ENCODE results near the gene CFAP97D2.
"Not testable (repeated sequence)": the region's sequence is repeated elsewhere in the genome, so short reads cannot be mapped to it uniquely, and the experiment has no call there.

Gene CFAP97D2

GRCh38 chr13:114143806-114144605 lies 35.1 kb upstream of the CFAP97D2 start:
- peak; percentile 94 for DNase-seq

GRCh38 chr13:114144606-114145244 lies 34.3 kb upstream of the CFAP97D2 start:
- DNase-seq: no peak

GRCh38 chr13:114145256-114145655 lies 33.8 kb upstream of the CFAP97D2 start:
- no peak for DNase-seq

GRCh38 chr13:114145722-114146121 lies 33.3 kb upstream of the CFAP97D2 start:
- DNase-seq: no peak

DNA sequence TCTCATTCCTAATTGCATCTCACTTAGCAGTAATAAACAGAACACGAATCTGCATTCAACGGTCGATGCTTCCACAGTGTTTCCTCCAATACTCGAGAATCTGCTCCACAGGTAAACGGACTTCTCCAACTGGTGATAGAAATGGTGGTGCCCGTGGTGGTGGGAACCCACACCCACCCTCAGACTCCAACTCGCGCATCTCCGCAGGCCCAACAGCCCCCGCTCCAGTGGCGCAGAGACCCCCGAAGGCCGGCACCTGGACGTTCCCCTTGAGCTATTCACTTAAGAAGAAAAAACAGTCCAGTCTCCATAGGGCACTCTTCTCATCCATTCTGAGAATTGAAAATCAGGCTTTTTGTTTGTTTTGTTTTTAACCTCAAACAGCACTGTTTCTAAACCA lies 32.9 kb upstream of the CFAP97D2 start:
- DNase-seq: no peak

GRCh38 chr13:114146629-114147028 lies 32.4 kb upstream of the CFAP97D2 start:
- peak; percentile 77 for DNase-seq

DNA sequence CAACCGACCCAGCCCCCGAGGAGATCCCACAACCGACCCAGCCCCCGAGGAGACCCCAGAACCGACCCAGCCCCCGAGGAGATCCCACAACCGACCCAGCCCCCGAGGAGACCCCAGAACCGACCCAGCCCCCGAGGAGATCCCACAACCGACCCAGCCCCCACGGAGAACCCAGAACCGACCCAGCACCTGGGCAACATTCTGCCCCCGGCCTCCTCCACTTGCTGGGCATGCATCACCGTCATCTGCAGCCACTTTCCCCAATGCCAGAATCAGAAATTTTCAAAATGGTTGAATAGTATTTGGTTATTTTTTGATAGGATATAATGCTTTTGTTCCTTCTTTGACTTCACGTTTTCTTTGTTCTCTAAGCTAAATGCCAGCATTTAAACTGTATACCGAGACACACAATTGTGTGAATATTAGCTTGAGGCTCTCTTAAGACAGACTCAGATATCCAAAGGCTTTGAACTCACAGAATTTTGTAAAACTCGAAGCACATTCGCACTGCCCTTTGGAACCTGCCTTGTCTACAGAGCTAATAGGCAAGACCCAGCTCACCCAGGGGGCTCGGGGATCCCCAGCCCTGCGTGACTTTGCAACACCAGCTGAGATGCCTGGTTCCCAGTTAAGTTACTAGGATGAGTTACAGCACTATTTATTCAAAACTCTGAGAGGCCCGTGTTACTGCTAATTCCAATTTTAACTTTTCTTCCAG lies 31.1 kb upstream of the CFAP97D2 start:
- no peak for DNase-seq

DNA sequence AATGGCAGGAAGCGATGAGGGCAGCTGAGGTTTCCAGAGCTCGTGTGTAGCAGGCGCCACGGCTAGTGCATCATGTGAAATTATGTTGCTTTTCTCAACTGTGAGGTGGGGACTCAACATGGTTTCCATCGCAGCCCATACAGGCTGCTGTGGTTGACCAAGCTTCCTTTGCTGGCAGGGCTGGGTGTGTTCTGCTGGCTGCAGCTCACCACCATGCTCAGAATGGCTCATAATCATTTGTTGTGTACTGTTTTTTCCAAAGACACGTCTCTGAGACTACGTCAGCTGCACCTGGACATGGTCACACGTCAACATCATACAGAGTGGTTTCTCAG lies 30.6 kb upstream of the CFAP97D2 start:
- DNase-seq: no peak

- DNase-seq: not testable (repeated sequence)
These were observed 30.2 kb upstream of the CFAP97D2 start for GRCh38 chr13:114148886-114149285.

- DNase-seq: peak; percentile 10
These were observed 29.0 kb upstream of the CFAP97D2 start for GRCh38 chr13:114149774-114150740.

DNA sequence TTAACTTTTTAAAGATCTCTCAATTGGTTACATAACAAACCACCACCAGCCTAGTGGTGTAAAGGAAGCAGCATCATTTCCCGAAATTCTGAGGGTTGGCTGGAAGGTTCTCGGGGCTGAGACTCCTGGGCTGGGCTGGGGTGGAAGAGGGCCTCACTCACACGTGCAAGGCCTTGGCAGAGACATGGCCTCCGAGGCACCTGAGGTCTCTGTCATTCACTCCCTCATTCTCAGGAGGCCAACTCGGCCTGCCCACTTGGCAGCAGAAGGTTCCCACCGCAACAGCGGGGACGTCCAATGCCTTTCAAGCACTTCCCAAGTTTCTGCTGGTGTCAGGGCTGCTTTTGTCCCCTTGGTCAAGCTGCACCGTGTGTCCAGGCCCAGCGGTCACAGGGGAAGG lies 28.0 kb upstream of the CFAP97D2 start:
- peak; percentile 11 for DNase-seq

- peak; percentile 71 for DNase-seq
These were observed 27.3 kb upstream of the CFAP97D2 start for GRCh38 chr13:114151565-114152284.

- DNase-seq: no peak
These were observed 26.8 kb upstream of the CFAP97D2 start for GRCh38 chr13:114152285-114152645.

DNA sequence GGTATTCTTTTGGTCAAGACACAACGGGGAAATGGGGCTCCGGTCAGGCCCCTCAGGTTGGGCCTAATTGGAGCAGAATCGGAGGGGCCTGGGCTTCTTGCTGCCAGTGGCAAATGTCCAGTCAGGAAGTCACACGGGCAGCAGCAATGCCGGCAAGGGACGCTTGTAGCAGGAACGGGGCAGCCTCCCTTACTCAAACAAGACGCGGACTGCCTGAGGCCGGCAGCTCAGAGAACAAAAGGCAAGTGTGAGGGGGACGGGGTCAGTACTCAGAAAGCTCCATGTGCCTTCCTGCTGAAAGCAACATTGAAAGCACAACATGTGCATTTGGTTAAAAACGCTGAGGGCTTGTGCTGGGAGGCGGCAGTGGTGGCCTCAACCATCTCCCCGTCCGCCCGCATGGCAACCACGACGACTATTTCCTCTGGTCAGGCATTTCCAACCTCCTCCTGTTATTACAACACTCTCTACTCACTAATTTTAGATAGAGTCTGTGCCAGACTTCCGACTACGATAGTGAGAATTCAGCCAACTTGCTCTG lies 26.2 kb upstream of the CFAP97D2 start:
- DNase-seq: no peak

DNA sequence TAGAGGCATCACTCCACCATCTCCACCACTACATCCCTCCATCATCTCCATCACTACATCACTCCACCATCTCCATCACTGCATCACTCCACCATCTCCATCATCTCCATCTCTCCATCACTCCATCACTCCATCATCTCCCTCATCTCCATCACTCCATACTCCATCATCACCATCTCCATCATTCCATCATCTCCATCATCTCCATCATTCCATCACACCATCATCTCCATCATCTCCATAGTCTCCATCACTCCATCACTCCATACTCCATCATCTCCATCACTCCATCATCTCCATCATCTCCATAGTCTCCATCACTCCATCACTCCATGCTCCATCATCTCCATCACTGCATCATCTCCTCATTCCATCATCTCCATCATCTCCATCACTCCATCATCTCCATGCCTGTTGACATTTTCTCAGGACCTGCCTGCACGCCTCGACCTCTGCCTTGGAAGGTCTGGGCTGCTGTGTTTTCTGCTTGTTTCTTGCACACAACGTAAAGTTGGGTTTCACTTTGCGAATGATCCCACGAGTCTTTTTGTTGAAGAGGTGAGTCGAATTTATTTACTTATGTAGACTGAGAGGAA lies 25.5 kb upstream of the CFAP97D2 start:
- DNase-seq: no peak

DNA sequence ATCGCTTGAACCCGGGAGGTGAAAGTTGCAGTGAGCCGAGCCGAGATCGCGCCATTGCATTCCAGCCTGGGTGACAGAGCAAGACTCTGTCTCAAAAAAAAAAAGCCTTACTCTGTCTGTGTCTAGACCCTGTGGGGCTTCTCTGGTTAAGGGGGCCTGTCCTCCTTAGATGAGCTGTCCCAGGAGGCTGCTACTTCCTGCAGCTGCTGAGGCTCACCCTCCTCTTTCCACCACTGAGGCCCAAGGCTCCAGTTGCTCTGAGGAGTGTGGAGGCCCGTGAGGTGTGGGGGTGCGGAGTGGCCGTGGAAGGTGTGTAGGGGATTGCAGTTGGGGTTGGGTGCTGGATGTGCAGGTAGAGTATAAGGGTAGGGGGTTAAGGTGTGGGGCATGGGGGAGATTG lies 24.6 kb upstream of the CFAP97D2 start:
- no peak for DNase-seq

DNA sequence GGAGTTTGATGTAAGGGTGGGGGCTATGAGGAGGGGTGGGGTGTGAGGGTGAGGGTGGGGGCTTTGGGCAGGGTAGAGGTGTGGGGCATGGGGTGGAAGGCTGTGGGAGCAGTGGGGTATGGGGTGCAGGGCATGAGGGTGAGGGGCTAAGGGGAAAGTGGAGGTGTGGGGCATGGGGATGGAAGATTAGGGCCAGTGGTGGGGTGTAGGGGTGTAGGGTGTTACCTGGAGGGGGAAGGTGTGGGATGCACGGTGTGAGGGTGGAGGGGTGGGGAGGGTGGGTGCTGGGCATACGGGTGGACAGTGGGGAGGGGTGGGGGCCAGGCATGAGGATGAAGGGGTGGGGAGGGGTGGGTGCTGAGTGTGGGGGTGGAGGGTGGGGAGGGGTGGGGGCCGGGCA lies 23.7 kb upstream of the CFAP97D2 start:
- DNase-seq: no peak

GRCh38 chr13:114155926-114156883 lies 22.9 kb upstream of the CFAP97D2 start:
- DNase-seq: no peak

- no peak for DNase-seq
These were observed 21.1 kb upstream of the CFAP97D2 start for GRCh38 chr13:114157869-114158495.
